Eye (tissue), 1 donor: Measurements from ENCODE around the gene YDJC.
"Not testable (repeated sequence)": the region's sequence is repeated elsewhere in the genome, so short reads cannot be mapped to it uniquely, and the experiment has no call there.

Experiments used
- DNase-seq: peaks from one replicate; pipeline ENCODE4 v3.0.0-alpha.2; 2015

YDJC gene

DNA sequence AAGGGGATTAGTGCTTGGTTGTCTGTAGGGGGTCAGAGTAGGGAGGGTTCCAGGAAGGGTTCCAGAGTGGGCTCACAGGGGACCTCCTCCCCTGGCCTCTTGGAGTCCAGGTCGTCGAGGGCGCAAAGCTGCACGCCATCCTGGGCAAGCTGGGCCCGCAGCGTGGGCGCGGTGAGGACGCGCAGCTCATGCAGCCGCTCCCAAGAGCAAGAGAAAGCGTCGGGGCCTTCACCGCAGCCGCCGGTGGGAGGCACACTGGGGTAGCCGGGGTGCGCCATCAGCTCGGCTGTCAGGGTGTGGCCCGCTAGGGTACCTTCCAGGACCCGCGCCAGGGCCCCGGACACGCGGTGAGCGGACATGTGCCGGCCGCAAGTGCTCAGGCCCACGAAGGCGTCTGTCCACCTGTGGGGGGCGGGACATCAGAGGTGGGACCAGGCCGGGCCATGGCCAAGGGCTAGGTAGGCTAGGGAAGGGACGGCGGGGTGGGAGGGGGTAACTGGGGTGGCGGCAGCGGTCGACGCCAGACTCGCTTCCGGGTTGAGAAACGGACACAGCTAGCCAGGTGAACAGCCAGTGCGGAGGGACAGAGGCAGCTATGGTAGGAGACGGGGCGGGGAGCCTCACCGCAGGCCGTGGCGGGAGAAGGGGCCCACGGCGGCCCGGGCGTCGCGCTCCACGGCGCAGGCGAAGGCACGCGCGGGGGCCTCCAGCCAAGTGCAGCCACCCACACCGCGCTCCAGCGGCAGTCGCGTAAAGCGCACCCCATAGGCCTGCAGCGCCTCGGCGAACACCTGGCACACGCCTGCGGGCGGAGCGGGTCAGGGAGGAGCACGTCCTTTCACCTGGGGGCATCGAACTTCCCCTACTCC, 1.2 kb downstream of the YDJC start:
- DNase-seq, result no peak

- no peak for DNase-seq
Observed at GRCh38 chr22:21626735-21627469, 2.9 kb downstream of the YDJC start.

- no peak for DNase-seq
Observed at GRCh38 chr22:21626073-21626734, 3.6 kb downstream of the YDJC start.

DNA sequence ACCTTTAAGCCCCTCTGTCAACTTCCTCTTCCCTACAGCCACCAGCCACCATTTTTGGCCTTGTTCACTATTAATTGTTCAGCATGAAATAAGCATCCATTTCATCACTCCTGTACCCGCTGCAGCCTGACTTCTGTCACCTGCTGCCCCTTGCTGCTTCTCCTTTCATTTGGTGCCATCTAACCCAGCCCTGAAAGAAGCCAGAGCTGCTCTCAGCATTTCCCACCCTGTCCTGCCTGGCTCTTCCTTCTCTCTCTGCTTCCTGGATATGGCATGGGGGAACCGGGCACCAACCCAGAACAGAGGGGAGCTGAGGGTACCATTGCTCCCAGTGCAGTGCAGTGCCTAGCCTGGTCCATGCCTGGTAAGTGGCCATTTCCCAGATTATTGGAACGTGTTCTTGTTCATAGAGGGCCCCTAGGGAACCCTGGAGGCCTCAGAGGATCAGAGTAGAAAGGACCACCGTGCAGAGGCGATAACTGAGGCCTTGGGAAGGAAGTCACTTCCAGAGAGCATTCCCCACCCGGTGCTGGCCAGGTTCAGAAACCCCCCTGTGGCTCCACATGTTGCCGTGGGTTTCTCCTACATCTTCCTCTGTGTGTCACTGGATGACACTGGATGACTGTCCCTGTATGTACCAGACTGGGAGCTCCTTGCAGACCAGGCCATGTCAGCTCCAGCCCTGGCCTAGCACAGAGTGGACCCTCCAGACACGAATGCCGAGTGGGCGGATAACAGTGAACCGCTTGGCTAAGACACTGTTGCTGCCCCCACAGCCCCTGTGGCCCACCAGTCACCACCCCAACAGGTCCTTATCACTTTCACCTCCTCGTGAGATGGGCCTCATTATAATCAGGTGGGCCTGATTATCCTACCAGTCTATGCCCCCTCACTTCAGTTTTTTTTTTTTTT, 4.7 kb downstream of the YDJC start:
- no peak for DNase-seq

- peak; percentile 31 for DNase-seq
Observed at GRCh38 chr22:21624120-21624879, 5.5 kb downstream of the YDJC start.

GRCh38 chr22:21623648-21623970, 6.2 kb downstream of the YDJC start:
- DNase-seq, result no peak

DNA sequence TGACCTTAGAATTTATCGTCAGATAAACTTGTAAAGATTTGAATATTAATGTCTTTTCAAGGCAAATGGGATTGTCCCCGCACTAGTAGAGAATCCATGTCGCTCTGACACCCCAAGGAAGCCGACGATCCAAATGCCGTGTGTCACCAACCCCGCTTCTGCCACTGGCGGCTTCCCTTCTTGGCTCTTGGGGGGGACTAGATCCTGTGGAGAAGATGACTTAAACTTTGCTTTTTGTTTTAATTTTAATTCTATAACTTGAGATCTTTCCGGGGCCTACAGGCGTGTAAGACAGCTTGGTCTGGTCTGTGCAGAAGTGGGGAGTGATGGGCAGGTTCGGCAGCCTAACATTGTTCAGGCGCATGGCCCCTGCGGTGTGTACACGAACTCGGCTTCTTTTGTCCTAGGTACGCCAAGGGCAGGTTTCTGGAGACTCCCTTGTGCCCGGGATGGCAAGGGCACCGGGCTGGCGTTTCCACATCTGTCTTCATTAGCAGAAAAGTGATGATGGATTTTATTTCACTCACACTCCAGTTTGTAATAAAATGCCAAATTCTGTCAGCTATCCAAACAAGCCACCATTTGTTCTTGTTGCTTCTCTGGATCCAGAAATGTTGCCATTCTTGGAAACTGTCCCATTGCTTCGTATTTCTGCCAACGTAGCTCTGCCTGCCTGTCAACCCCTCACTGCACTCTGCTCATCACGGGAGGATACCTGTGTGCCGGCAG, 6.7 kb downstream of the YDJC start:
- DNase-seq, result no peak

GRCh38 chr22:21622011-21622918, 7.6 kb downstream of the YDJC start:
- no peak for DNase-seq

DNA sequence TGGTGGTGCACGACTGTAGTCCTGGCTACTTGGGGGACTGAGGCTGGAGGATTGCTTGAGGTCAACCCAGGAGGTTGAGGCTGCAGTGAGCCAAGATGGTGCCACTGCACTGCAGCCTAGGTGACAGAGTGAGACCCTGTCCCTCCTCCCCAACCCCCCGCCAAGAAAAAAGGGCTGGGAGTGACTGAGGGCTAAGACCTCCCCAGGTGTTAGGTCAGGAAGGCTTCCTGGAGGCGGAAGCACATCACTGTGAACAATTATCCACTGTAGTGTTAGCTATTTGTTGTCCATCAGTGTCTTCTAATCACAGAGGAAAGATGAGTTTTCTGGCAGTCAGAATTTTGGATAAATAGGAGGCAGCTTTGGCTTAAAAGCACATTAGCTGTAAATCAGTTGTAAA, 8.8 kb downstream of the YDJC start:
- DNase-seq, result no peak

GRCh38 chr22:21617337-21617736, 12.5 kb downstream of the YDJC start:
- not testable (repeated sequence) for DNase-seq

DNA sequence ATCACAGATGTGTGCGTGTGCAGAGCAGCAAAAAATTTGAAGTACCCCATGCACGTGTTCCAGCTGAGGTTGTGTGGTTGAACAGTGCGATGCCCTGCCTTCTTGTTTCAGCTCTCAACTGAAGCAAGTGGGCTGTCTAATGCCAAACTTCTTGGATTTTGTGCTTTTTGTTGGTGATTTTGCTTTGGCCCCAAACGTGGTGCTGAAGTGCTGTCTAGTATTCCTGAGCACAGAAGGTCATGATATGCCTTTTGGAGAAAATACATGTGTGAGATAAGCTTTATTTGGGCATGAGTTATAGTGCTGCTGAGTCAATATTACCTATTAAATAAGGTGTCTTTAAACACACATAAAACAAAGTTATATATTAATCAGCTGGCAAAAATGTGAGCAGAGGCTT, 14.1 kb downstream of the YDJC start:
- DNase-seq, result no peak

- DNase-seq, result no peak
Observed at GRCh38 chr22:21613553-21614233, 16.1 kb downstream of the YDJC start.

DNA sequence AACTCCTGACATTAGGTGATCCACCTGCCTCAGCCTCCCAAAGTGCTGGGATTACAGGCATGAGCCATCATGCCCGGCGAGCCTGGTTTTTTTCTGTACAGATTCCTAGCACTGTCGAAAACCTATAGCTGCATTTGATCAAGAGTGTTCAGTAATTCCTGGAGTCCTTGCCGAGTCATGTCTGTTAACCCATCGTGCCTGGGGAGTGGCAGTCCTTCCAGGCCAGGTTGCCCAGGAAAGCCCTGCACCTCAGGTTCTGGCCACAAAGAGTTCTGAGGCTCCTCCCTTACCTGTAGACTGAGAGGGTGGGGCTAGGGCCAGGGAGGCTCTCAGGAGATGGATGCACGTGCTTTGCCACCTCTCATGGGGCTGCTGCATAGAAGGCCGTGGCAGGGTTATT, 17.0 kb downstream of the YDJC start:
- DNase-seq, result no peak

DNA sequence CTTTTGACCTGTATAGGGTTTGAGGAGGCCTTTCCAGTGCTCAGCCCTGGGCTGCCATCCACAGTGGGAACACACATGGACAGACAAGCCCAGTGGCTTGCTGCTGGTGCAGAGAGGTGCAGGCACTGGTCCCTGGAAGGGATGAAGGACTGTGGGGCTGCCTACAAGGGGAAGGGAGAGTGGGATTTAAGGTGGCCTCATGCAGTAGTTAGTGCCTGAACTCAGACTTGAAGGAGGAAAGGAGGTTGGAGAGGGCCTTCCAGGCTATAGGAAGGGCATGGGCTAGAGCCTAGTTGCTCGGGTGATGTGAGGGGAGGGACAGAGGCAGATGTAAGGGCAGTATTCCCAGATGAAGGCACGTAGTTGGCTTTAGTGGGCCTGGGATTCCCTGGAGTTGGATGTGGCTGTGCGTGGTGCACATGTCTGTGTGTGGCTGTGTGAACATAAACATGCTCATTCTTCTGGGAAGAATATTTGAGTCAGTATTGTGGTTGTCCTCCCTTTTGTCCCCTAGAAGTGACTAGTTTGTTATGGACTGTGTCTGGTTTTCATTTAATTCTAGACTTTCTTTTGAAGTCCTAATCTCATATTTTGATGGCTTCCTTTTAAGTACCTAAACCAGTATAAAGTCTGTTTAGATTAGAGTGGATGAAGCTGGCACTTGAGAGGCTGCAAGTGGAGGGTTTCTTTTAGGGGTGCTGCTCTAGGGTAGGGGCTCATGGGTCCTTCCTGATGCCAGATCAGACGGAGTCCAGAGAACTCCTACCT, 18.4 kb downstream of the YDJC start:
- no peak for DNase-seq

DNA sequence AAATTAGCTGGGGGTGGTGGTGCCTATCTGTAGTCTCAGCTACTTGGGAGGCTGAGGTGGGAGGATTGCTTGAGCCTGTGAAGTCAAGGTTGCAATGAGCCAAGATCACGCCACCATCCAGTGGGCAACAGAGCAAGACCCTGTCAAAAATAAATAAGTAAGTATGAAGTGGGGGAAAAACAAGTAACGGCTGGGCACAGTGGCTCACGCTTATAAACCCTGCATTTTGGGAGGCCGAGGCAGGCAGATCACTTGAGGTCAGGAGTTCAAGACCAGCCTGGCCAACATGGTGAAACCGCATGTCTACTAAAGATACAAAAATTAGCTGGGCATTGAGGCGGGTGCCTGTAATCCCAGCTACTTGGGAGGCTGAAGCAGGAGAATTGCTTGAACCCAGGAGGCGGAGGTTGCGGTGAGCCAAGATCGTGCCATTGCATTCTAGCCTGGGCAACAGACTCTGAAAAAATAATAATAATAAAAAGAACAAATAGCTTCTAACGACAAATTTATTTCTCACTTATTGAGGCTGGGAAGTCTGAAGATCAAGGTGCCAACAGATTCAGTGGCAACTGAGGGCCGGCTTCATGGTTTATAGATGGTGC, 20.2 kb downstream of the YDJC start:
- not testable (repeated sequence) for DNase-seq

GRCh38 chr22:21606775-21607174, 23.0 kb downstream of the YDJC start:
- DNase-seq, result no peak

GRCh38 chr22:21605887-21606564, 23.8 kb downstream of the YDJC start:
- DNase-seq, result no peak

DNA sequence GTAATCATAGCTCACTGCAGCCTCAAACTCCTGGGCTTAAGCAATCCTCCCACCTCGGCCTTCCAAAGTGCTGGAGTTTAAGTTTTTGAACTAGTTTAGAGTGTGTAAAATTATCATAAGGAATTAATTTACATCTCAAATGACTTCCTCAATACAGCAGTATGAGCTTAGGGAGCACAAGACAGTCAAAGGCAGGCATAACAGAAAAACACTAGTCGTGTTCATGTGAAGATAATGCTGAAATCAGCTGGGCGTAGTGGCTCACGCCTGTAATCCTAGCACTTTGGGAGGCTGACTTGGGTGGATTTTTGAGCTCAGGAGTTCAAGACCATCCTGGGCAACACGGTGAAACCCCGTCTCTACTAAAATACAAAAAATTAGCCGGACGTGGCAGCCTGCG, 25.8 kb downstream of the YDJC start:
- DNase-seq, result no peak
